ENCODE results near the gene NSL1.
A peak's percentile ranks its signal among the peaks of the same experiment; 100 is the strongest.
"Not testable (repeated sequence)": the region's sequence is repeated elsewhere in the genome, so short reads cannot be mapped to it uniquely, and the experiment has no call there.

Gene NSL1

GRCh38 chr1:212752252-212752933, 39.2 kb downstream of the NSL1 start:
- Mint-ChIP-seq H3K36me3 (peaks cover 10 to 17% of the 10 kb centered on the region in 2 donors), H3K4me1 (peaks cover 27 to 51% of the 10 kb centered on the region in 2 donors), H3K4me3 (peak overlapping the region; percentile 64 to 68), H3K27ac (peak overlapping the region; percentile 63), H3K27me3 (no peaks in the 10 kb centered on the region), H3K9me3 (no peaks in the 10 kb centered on the region)
- DNase-seq (no peak), ATAC-seq (replicated peaks) (peak; percentile 52 to 59)

- H3K27ac Mint-ChIP-seq = peak overlapping the region; percentile 22
- peaks cover 7 to 11% of the 10 kb centered on the region in 2 donors for H3K36me3 Mint-ChIP-seq
- ATAC-seq (replicated peaks) = peak; percentile 60 to 62
- H3K9me3 Mint-ChIP-seq = no peaks in the 10 kb centered on the region
- peak overlapping the region; percentile 0 to 33 for H3K4me3 Mint-ChIP-seq
- H3K4me1 Mint-ChIP-seq = peaks cover 30 to 59% of the 10 kb centered on the region in 2 donors
- DNase-seq = peak; percentile 45
- no peaks in the 10 kb centered on the region for H3K27me3 Mint-ChIP-seq
Measured at GRCh38 chr1:212749821-212750535, 41.6 kb downstream of the NSL1 start.

- DNase-seq = no peak
- Mint-ChIP-seq H3K4me1 (peaks cover 11 to 27% of the 10 kb centered on the region in 2 donors), H3K4me3 (no peak overlapping the region)
Measured at GRCh38 chr1:212746546-212746945, 45.0 kb downstream of the NSL1 start.

GRCh38 chr1:212745303-212745702, 46.3 kb downstream of the NSL1 start:
- Mint-ChIP-seq H3K36me3 (peaks cover 24 to 30% of the 10 kb centered on the region in 2 donors), H3K27me3 (no peaks in the 10 kb centered on the region), H3K27ac (no peak overlapping the region), H3K4me1 (peaks cover 10 to 23% of the 10 kb centered on the region in 2 donors), H3K4me3 (no peak overlapping the region), H3K9me3 (peaks cover 0 to 1% of the 10 kb centered on the region in 2 donors)
- ATAC-seq (replicated peaks) (no peak), DNase-seq (no peak)

More at GRCh38 chr1:212746546-212746945, 45.0 kb downstream of the NSL1 start:
- no peak overlapping the region for H3K27ac Mint-ChIP-seq
- peaks cover 19 to 26% of the 10 kb centered on the region in 2 donors for H3K36me3 Mint-ChIP-seq
- H3K27me3 Mint-ChIP-seq = no peaks in the 10 kb centered on the region
- no peaks in the 10 kb centered on the region for H3K9me3 Mint-ChIP-seq
- ATAC-seq (replicated peaks) = no peak

GRCh38 chr1:212743901-212744475, 47.6 kb downstream of the NSL1 start:
- Mint-ChIP-seq H3K9me3 (peaks cover 0 to 1% of the 10 kb centered on the region in 2 donors), H3K4me3 (no peak overlapping the region), H3K36me3 (peaks cover 28 to 30% of the 10 kb centered on the region in 2 donors), H3K27me3 (no peaks in the 10 kb centered on the region), H3K4me1 (peaks cover 5 to 11% of the 10 kb centered on the region in 2 donors), H3K27ac (no peak overlapping the region)
- DNase-seq (no peak), ATAC-seq (replicated peaks) (no peak)

- H3K36me3 Mint-ChIP-seq = peaks cover 23 to 29% of the 10 kb centered on the region in 2 donors
- ATAC-seq (replicated peaks) = no peak
- peak overlapping the region; percentile 77 for H3K27ac Mint-ChIP-seq
- no peak overlapping the region for H3K4me3 Mint-ChIP-seq
- H3K9me3 Mint-ChIP-seq = peaks cover 0 to 1% of the 10 kb centered on the region in 2 donors
- no peak for DNase-seq
- H3K4me1 Mint-ChIP-seq = peaks cover 4% of the 10 kb centered on the region in 2 donors
- H3K27me3 Mint-ChIP-seq = no peaks in the 10 kb centered on the region
Measured at GRCh38 chr1:212738330-212738729, 53.2 kb downstream of the NSL1 start.

- no peak for ATAC-seq (replicated peaks)
- H3K27me3 Mint-ChIP-seq = no peaks in the 10 kb centered on the region
Measured at GRCh38 chr1:212737559-212737958, 54.0 kb downstream of the NSL1 start.

GRCh38 chr1:212733109-212733508, 58.5 kb downstream of the NSL1 start:
- H3K27me3 Mint-ChIP-seq = no peaks in the 10 kb centered on the region
- DNase-seq (no peak), ATAC-seq (replicated peaks) (no peak)
- H3K27ac Mint-ChIP-seq = no peak overlapping the region
- peaks cover 18 to 28% of the 10 kb centered on the region in 2 donors for H3K36me3 Mint-ChIP-seq
- H3K9me3 Mint-ChIP-seq = no peaks in the 10 kb centered on the region
- no peak overlapping the region for H3K4me3 Mint-ChIP-seq
- peaks cover 8 to 13% of the 10 kb centered on the region in 2 donors for H3K4me1 Mint-ChIP-seq

More at GRCh38 chr1:212737559-212737958, 54.0 kb downstream of the NSL1 start:
- Mint-ChIP-seq H3K4me1 (peaks cover 4% of the 10 kb centered on the region in 2 donors), H3K27ac (no peak overlapping the region), H3K9me3 (peaks cover 0 to 1% of the 10 kb centered on the region in 2 donors), H3K36me3 (peaks cover 24 to 31% of the 10 kb centered on the region in 2 donors), H3K4me3 (no peak overlapping the region)
- no peak for DNase-seq

- Mint-ChIP-seq H3K4me1 (peaks cover 8 to 18% of the 10 kb centered on the region in 2 donors), H3K36me3 (peaks cover 24 to 35% of the 10 kb centered on the region in 2 donors), H3K27me3 (no peaks in the 10 kb centered on the region), H3K9me3 (no peaks in the 10 kb centered on the region), H3K4me3 (no peak overlapping the region), H3K27ac (no peak overlapping the region)
- DNase-seq (no peak), ATAC-seq (replicated peaks) (no peak)
Measured at GRCh38 chr1:212731630-212732029, 59.9 kb downstream of the NSL1 start.

- Mint-ChIP-seq H3K9me3 (peaks cover 2 to 3% of the 10 kb centered on the region in 2 donors), H3K4me1 (peaks cover 8 to 26% of the 10 kb centered on the region in 2 donors), H3K36me3 (peaks cover 26 to 49% of the 10 kb centered on the region in 2 donors), H3K27ac (peak overlapping the region; percentile 33), H3K27me3 (no peaks in the 10 kb centered on the region), H3K4me3 (no peak overlapping the region)
- no peak for ATAC-seq (replicated peaks)
- DNase-seq = no peak
Measured at GRCh38 chr1:212728606-212729005, 63.0 kb downstream of the NSL1 start.

- Mint-ChIP-seq H3K9me3 (peaks cover 2 to 3% of the 10 kb centered on the region in 2 donors), H3K4me3 (no peak overlapping the region), H3K27me3 (no peaks in the 10 kb centered on the region), H3K36me3 (peaks cover 26 to 48% of the 10 kb centered on the region in 2 donors), H3K27ac (no peak overlapping the region), H3K4me1 (peaks cover 8 to 32% of the 10 kb centered on the region in 2 donors)
- ATAC-seq (replicated peaks) = no peak
- no peak for DNase-seq
Measured at GRCh38 chr1:212727386-212728181, 64.0 kb downstream of the NSL1 start.

- peaks cover 18 to 48% of the 10 kb centered on the region in 2 donors for H3K4me1 Mint-ChIP-seq
- not testable (repeated sequence) for H3K27ac Mint-ChIP-seq
Measured at GRCh38 chr1:212724679-212725078, 66.9 kb downstream of the NSL1 start.

GRCh38 chr1:212722270-212722957, 69.2 kb downstream of the NSL1 start:
- ATAC-seq (replicated peaks) = no peak
- no peak overlapping the region for H3K27ac Mint-ChIP-seq
- peaks cover 15 to 34% of the 10 kb centered on the region in 2 donors for H3K4me1 Mint-ChIP-seq
- peaks cover 20 to 33% of the 10 kb centered on the region in 2 donors for H3K36me3 Mint-ChIP-seq
- H3K27me3 Mint-ChIP-seq = no peaks in the 10 kb centered on the region
- H3K4me3 Mint-ChIP-seq = no peak overlapping the region
- no peak for DNase-seq
- peaks cover 2 to 3% of the 10 kb centered on the region in 2 donors for H3K9me3 Mint-ChIP-seq

More at GRCh38 chr1:212724679-212725078, 66.9 kb downstream of the NSL1 start:
- H3K9me3 Mint-ChIP-seq; ATAC-seq (replicated peaks); H3K4me3 Mint-ChIP-seq; H3K27me3 Mint-ChIP-seq; DNase-seq: not testable (repeated sequence)
- H3K36me3 Mint-ChIP-seq = peaks cover 24 to 45% of the 10 kb centered on the region in 2 donors
